Right lobe of liver (tissue), 4 donors: Measurements from ENCODE around the gene DYNLL2.

ENCODE experiments used
- POLR2A ChIP-seq: fragments of 450-650 bp; IDR thresholded peaks from one replicate; pipeline ENCODE4 v1.6.1; 2017; ENCODE audit warnings: antibody characterized with exemption, mild to moderate bottlenecking
- TF ChIP-seq, protein P1 (sequence below), 4 donors: fragments of 200-600 bp in 3 of 4; fragments of 450-650 bp in 1 of 4; IDR thresholded peaks; one replicate each; pipeline versions ENCODE4 v1.5.1 to v1.8.0; 2016 to 2022; ENCODE audit warnings: antibody characterized with exemption in 4 of 4, mild to moderate bottlenecking in 2 of 4
- donor health status: DM: no; HTN: no; CAD: no.
- donor health status: DM: no; HTN: no; CAD: no.
- donor health status: DM: no; HTN: yes; CAD: no.

DNA sequence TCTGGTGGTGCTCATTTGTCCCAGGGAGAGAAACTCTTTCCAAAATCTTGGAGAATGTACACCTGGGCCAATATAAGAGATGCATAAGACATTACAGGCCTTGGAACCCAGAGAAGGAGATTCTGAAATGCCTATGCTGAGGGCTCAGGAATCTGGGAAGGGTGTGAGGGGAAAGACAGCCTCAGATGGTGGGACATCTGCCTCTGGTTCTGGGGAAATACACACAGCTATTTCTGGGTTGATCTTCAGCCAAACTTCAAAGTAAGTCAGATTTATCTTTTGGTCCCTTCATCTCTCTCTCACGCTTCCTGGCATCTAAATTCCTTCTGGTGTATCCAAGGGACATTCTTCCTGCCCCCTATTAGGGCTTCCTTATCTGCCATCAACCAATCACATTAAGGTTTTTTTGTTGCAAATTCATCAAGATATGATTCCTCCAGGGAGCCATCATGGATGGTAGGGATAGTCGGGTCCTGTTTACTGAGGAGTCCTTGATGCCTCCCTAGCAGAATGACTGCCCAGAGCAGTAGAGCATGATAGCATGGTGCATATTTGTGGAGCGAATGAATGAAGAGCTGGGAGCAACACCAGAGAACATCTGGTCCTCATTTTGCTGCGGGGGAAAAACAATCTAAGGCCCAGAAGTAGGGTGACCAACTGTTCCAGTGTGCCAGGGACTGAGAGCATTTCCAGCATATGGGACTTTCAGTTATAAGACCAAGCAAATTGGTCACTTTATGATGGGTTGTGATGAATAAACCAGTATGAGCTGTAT lies 35.7 kb upstream of the DYNLL2 start:
- TF ChIP-seq, protein P1, sequence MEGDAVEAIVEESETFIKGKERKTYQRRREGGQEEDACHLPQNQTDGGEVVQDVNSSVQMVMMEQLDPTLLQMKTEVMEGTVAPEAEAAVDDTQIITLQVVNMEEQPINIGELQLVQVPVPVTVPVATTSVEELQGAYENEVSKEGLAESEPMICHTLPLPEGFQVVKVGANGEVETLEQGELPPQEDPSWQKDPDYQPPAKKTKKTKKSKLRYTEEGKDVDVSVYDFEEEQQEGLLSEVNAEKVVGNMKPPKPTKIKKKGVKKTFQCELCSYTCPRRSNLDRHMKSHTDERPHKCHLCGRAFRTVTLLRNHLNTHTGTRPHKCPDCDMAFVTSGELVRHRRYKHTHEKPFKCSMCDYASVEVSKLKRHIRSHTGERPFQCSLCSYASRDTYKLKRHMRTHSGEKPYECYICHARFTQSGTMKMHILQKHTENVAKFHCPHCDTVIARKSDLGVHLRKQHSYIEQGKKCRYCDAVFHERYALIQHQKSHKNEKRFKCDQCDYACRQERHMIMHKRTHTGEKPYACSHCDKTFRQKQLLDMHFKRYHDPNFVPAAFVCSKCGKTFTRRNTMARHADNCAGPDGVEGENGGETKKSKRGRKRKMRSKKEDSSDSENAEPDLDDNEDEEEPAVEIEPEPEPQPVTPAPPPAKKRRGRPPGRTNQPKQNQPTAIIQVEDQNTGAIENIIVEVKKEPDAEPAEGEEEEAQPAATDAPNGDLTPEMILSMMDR (IDR thresholded peaks at IDR 0.05) = no peak
- no peak for TF ChIP-seq POLR2A
